Osteoblast (primary cell): ENCODE data around the gene TRIP6. TPM values are rescaled to one million over a fixed set of nuclear protein-coding genes. Genes with fewer than 3 reads are reported as not detected.

Source experiments
- DNase-seq: peaks from one replicate; pipeline ENCODE4 v3.0.0; 2011; ENCODE audit warnings: low spot score, mixed read lengths; ENCODE audit not compliant: insufficient read length; ENCODE audit errors: missing footprints
- H2AFZ ChIP-seq: 2 replicates; pipeline ENCODE4 v1.6.0; 2011; ENCODE audit warnings: mild to moderate bottlenecking, low read length
- H3K27ac ChIP-seq: 2 replicates; pipeline ENCODE4 v1.5.1; 2011; ENCODE audit warnings: mild to moderate bottlenecking, low read depth, low read length, moderate library complexity
- H3K27me3 ChIP-seq: 2 replicates; pipeline ENCODE4 v1.6.0; 2012; ENCODE audit warnings: mild to moderate bottlenecking, control low read depth, inconsistent platforms, low read length, moderate library complexity; ENCODE audit not compliant: insufficient read depth
- H3K36me3 ChIP-seq: 2 replicates; pipeline ENCODE4 v1.5.1; 2011; ENCODE audit warnings: mild to moderate bottlenecking, low read length, control low read depth, moderate library complexity; ENCODE audit not compliant: insufficient read depth
- H3K4me1 ChIP-seq: 2 replicates; pipeline ENCODE4 v1.5.1; 2011; ENCODE audit warnings: mild to moderate bottlenecking, low read length, control low read depth, moderate library complexity; ENCODE audit not compliant: insufficient read depth
- H3K4me2 ChIP-seq: 2 replicates; pipeline ENCODE4 v1.6.0; 2011; ENCODE audit warnings: mild to moderate bottlenecking, low read length; ENCODE audit not compliant: insufficient read depth
- H3K4me3 ChIP-seq: fragments of 200-600 bp; sonication (generic); 3 replicates; pipeline ENCODE4 v1.5.1; 2012; ENCODE audit warnings: mild to moderate bottlenecking, low read length, inconsistent platforms; ENCODE audit not compliant: insufficient read depth
- H3K79me2 ChIP-seq: 2 replicates; pipeline ENCODE4 v1.6.0; 2012; ENCODE audit warnings: mild to moderate bottlenecking, low read length, control low read depth, inconsistent platforms; ENCODE audit not compliant: insufficient read depth
- H3K9me3 ChIP-seq: 2 replicates; pipeline ENCODE4 v1.5.1; 2011; ENCODE audit warnings: low read depth, low read length, control low read depth
- H4K20me1 ChIP-seq: 2 replicates; pipeline ENCODE4 v1.6.0; 2012; ENCODE audit warnings: mild to moderate bottlenecking, low read length, control low read depth; ENCODE audit not compliant: insufficient read depth
- total RNA-seq: library from RNA; depleted of rRNA; stranded (reverse); fragments of >200 nt; gene quantifications from 2 replicates; pipeline ENCODE4 v1.2.3, GENCODE V29; 2012
- TF ChIP-seq, protein P1 (sequence below): IDR thresholded peaks from 2 replicates; pipeline ENCODE4 v1.5.1; 2011; ENCODE audit warnings: mild to moderate bottlenecking, low read depth, low read length, moderate library complexity; ENCODE audit errors: extremely low read depth

The TRIP6 gene
- total RNA-seq, 1 donor = 115 TPM

DNA sequence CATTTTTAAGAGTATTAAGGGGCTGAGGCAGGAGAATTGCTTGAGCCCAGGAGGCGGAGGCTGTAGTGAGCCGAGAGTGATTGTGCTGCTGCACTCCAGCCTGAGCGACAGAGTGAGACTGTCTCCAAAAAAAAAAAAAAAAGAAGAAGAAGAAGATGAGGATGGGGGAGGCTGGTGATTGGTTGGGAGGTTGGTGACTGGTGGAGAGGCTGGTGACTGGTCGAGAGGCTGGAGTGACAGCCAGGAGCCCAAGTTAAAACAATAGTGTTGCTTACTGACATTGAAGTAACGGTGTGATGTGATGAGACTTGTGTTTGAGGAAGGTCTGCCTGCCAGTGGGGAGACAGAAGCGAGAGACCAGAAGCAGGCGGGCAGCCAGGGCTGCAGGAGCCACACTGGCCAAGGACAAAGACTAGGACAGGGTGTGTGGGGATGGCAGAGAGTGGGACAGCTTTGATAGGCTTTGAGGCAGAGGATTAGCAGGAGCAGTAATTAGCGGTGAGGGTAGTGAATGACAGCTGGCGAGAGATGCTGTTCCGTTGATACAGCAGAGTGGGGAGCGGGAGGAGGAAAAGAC is 12.6 kb downstream of the TRIP6 start:
- H3K4me1 ChIP-seq = peaks cover 16% of the 10 kb centered on the region
- H2AFZ ChIP-seq = no peak overlapping the region
- H3K79me2 ChIP-seq = peaks cover 88% of the 10 kb centered on the region
- TF ChIP-seq, protein P1, sequence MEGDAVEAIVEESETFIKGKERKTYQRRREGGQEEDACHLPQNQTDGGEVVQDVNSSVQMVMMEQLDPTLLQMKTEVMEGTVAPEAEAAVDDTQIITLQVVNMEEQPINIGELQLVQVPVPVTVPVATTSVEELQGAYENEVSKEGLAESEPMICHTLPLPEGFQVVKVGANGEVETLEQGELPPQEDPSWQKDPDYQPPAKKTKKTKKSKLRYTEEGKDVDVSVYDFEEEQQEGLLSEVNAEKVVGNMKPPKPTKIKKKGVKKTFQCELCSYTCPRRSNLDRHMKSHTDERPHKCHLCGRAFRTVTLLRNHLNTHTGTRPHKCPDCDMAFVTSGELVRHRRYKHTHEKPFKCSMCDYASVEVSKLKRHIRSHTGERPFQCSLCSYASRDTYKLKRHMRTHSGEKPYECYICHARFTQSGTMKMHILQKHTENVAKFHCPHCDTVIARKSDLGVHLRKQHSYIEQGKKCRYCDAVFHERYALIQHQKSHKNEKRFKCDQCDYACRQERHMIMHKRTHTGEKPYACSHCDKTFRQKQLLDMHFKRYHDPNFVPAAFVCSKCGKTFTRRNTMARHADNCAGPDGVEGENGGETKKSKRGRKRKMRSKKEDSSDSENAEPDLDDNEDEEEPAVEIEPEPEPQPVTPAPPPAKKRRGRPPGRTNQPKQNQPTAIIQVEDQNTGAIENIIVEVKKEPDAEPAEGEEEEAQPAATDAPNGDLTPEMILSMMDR = no peak
- H4K20me1 ChIP-seq = peaks cover 41% of the 10 kb centered on the region
- no peaks in the 10 kb centered on the region for H3K9me3 ChIP-seq
- H3K27ac ChIP-seq = no peak overlapping the region
- no peaks in the 10 kb centered on the region for H3K27me3 ChIP-seq
- DNase-seq = peak; percentile 67
- H3K36me3 ChIP-seq = peaks cover 77% of the 10 kb centered on the region
- H3K4me3 ChIP-seq = no peak overlapping the region
- H3K4me2 ChIP-seq = no peak overlapping the region

DNA sequence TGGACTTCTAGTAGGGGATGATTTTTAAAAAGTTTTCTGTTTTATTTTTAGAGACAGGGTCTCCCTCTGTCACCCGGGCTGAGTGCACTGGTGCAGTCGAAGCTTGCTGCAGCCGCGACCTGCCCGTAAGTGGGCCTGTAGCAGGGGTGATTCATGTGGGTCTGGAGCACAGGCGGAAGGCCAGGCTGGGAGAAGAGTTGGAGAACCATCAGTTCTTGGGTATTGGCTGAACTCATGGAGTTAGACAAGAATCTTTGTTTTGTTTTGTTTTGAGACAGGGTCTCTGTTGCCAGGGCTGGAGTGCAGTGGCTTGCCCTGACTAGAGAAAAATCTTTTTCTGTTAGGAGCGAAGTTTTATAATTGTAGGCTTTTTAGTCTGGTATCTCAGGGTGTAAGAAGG is 13.5 kb downstream of the TRIP6 start:
- Histone ChIP-seq H3K27ac (no peak overlapping the region), H3K4me1 (peaks cover 14% of the 10 kb centered on the region), H2AFZ (no peak overlapping the region), H3K36me3 (peaks cover 85% of the 10 kb centered on the region), H3K79me2 (peaks cover 85% of the 10 kb centered on the region), H3K27me3 (no peaks in the 10 kb centered on the region), H4K20me1 (peaks cover 39% of the 10 kb centered on the region), H3K4me3 (no peak overlapping the region), H3K9me3 (no peaks in the 10 kb centered on the region), H3K4me2 (no peak overlapping the region)
- no peak for DNase-seq
- TF ChIP-seq, protein P1 = no peak

DNA sequence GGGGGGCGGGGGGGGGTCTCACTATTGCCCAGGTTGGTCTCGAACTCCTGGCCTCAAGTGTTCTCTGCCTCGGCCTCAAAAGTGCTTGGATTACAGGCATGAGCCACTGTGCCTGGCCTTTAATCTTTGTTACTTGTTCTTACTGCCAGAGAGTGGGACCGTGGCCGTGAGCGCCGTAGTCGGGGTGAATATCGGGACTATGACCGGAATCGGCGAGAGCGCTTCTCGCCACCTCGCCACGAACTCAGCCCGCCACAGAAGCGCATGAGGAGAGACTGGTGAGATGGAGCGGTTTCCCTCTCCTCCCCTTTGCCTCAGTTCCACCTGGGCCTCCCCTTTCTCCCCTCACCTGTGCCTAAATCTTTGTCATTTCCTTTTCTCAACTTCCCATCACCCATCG is 13.9 kb downstream of the TRIP6 start:
- H3K79me2 ChIP-seq = peaks cover 83% of the 10 kb centered on the region
- no peak overlapping the region for H2AFZ ChIP-seq
- TF ChIP-seq, protein P1 = no peak
- peaks cover 89% of the 10 kb centered on the region for H3K36me3 ChIP-seq
- peaks cover 9% of the 10 kb centered on the region for H3K4me1 ChIP-seq
- no peaks in the 10 kb centered on the region for H3K9me3 ChIP-seq
- H3K4me2 ChIP-seq = no peak overlapping the region
- H3K27me3 ChIP-seq = no peaks in the 10 kb centered on the region
- H3K27ac ChIP-seq = no peak overlapping the region
- DNase-seq = peak; percentile 42
- H4K20me1 ChIP-seq = peaks cover 36% of the 10 kb centered on the region
- H3K4me3 ChIP-seq = no peak overlapping the region

DNA sequence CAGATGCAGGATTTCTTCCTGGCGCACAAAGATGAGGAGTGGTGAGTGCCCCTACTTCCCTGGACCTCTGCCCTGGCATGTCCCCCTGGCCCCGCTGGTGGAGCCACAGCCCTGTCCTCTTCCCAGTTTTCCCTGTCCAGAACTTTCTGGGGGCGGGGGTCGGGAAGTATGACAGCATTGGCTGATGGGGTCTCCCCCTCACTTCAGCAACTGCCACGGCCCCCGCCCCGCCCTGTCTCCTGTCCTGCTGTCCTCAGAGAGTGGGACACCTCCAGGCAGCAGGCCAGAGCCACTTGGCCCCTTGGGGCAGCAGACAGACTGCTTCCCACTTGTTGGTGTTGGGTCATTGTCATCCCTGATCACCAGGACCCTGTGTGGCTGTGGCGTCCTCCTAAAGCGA is 15.0 kb downstream of the TRIP6 start:
- TF ChIP-seq, protein P1 = no peak
- Histone ChIP-seq H3K4me1 (no peaks in the 10 kb centered on the region), H3K4me3 (no peak overlapping the region), H4K20me1 (peaks cover 28% of the 10 kb centered on the region), H3K36me3 (peaks cover 91% of the 10 kb centered on the region), H2AFZ (no peak overlapping the region), H3K4me2 (no peak overlapping the region), H3K27me3 (no peaks in the 10 kb centered on the region), H3K27ac (no peak overlapping the region), H3K79me2 (peaks cover 83% of the 10 kb centered on the region), H3K9me3 (no peaks in the 10 kb centered on the region)
- DNase-seq = peak; percentile 80
